NCI-H1105 treated with DMSO at 0.1 percent for 48 hours (cell line): ENCODE results near the gene PTPRD.

Experiments
- DNase-seq: peaks from one replicate; lab custom pipeline; 2025; lab: John Stamatoyannopoulos, UW

Gene PTPRD

DNA sequence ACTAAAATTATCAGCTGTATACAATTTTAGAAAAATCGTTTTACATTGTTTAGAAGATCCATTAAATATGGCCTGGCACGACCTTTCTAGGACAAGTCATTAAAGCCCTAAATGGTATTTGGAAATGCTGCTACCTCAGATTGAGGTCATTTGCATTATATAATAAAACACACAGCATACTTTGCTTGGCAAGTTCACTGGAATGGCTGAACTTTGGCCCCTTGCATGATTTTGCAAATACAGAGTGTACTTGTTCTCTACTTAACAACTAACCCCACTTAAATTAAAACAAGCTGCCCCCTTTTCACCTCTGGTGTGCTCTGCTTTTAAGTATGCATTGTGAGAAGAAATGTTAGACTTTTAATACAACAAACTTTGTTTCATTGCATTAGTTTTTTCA, 860.1 kb downstream of the PTPRD start:
- no peak for DNase-seq

DNA sequence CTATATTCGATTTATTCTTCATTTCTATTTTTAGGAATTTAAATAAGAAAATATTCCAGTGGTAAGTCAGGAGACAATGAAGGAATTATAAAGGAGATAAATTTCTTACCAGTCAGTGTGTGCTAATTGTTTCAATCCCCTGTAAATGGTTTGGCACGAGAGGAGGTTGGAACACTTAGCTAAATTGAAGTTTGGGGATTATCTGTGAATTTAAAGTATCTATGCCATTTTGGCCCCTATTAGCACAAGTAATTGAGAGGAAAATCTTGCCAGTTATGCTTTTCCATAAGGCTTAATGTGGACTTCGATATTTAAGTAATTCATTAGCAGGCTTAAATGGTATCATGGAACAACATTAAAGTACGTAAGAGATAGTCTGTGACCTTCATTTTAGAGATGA, 860.8 kb downstream of the PTPRD start:
- DNase-seq, result no peak

- no peak for DNase-seq
These were observed 862.1 kb downstream of the PTPRD start for GRCh38 chr9:9750719-9751118.

DNA sequence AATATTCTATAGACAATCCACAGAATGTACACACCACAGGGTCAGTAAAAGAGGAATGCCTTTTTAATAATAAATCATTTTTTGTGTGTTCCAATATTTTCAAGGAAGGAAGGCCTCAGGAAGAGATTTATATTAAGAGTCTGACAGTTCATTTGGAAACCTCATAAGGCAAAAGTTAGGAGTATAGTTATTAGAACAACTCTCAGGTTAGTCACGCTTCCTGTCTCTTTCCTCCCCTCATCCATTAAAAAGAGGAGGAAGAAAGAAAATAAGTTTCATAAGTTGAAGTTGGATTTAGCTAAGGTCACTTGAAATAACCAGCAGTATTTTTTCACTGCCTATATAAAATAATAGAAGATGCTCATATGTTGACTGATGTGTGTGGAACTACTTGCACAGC, 863.2 kb downstream of the PTPRD start:
- no peak for DNase-seq

- no peak for DNase-seq
These were observed 865.0 kb downstream of the PTPRD start for GRCh38 chr9:9747787-9748186.

GRCh38 chr9:9746826-9747225, 866.0 kb downstream of the PTPRD start:
- no peak for DNase-seq

DNA sequence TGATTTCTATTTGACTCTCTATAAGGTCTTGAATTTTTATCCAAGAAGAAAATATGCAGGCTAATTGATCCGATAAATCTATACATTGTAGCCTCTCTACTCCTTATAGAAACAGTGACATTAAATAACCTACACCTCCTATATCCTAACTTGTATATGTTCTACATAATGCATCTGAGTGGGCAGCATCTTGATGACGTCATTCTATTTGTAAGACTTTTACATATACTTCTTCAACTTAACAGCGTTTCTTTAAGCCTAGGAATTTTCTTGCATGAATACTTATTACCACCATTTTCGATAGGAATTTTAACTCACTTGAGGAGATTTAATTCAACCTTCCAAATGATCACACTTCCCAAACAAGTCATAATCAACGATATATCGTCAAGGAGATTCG, 869.0 kb downstream of the PTPRD start:
- no peak for DNase-seq

GRCh38 chr9:9730174-9730573, 882.6 kb downstream of the PTPRD start:
- DNase-seq, result no peak

DNA sequence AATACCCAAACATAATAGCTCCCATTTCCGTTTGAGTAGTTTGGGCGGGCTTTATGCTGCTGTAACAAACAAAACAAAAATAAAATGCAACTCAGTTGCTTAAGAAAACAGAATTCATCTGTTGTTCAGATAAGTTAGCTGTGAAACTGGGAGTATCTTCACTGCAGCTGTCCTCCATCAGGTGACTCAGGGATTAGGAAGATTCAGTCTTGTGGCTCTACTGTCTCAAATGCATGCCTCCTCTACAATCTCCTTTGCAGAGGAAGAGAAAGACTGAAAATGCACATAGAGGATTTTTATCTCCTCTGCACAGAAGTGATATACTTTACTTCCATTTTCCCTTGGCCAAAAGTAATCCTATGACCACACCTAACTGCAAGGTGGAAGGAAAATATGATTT, 883.7 kb downstream of the PTPRD start:
- DNase-seq, result no peak

- no peak for DNase-seq
These were observed 893.3 kb downstream of the PTPRD start for GRCh38 chr9:9719373-9720112.

- no peak for DNase-seq
These were observed 894.1 kb downstream of the PTPRD start for GRCh38 chr9:9718691-9719090.

- DNase-seq, result no peak
These were observed 933.4 kb downstream of the PTPRD start for GRCh38 chr9:9679433-9679832.

- DNase-seq, result no peak
These were observed 938.3 kb downstream of the PTPRD start for GRCh38 chr9:9674461-9674860.

GRCh38 chr9:9670454-9670853, 942.3 kb downstream of the PTPRD start:
- DNase-seq, result no peak

- no peak for DNase-seq
These were observed 967.8 kb downstream of the PTPRD start for GRCh38 chr9:9645006-9645405.

DNA sequence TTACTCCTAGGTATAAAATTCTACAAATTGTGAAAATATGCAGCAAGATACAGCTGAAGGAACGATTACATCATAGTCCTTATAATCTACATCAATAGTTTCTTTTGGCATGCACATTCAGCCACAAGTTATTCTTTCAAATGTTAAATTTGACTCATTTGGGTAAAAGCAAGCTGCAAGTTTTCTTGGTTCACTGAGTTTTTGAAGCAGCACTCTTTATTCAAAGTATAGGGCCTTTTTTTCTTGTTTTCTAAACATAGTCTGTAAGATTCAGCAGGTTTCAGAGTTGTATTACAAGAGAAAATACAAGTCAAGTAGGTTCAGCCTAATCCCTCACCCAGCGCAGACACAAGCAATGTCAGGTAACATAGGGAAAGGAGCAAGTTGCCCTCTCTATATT, 981.5 kb downstream of the PTPRD start:
- DNase-seq, result no peak

DNA sequence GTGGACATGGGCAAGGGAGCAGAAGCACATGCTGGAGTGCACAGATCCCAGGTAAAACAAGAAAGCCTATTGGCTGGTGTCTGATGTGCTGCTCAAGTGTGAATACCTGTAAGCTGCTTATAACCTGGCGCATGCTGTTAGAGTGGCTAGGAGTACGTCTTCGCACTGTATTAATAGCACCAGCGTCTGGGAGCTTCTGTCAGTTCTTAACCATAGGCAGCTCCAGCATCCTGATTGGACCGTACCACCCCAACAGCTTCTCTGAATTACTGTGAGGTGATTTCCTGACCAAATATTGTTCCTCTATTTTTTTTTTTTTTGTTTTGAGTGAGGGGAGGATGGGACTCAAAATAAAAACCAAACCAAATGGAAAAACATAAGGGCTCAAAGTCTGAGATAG, 987.6 kb downstream of the PTPRD start:
- DNase-seq, result no peak

DNA sequence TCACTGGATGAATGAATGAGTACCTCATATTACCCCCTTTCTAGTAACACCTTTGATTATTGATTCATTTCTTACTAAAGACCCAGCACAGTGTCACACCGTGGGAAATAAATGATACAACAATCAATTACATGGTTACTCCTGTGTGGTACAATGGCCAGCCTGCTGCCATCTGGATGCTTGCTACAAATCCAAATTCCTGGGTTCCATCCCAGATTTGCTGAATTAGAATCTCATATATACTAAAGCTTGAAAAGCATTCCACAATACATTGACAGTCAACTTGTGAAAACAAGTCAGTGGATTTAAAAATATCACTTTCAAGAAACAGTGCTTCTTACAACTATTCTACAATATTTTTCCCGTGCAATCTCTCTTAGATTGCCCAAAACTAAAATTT, 989.3 kb downstream of the PTPRD start:
- DNase-seq, result no peak

- DNase-seq, result no peak
These were observed 991.4 kb downstream of the PTPRD start for GRCh38 chr9:9621355-9621940.

DNA sequence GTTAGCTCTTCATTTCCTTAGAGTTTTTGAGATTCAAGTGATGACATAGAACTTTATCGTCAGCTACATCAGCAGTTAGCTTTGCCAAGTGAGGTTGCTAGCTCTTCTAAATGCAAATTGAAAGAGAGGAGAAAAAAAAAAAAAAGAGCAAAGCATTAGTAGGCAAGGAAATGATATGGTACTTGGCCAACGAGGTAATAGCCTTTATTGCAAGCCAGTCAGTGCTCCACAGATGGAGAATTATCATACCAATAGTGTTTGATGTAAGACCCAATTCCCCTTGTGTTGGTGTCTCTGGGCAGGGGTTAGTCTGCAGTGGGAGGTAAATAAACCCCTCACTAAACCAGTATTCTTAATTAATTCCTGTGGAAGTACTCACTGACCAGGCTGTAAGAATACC, 992.1 kb downstream of the PTPRD start:
- DNase-seq, result no peak

- peak; percentile 43 for DNase-seq
These were observed 997.7 kb downstream of the PTPRD start for GRCh38 chr9:9615086-9615485.

- DNase-seq, result no peak
These were observed 998.2 kb downstream of the PTPRD start for GRCh38 chr9:9614607-9615006.

- no peak for DNase-seq
These were observed 1000.0 kb downstream of the PTPRD start for GRCh38 chr9:9612755-9613154.

DNA sequence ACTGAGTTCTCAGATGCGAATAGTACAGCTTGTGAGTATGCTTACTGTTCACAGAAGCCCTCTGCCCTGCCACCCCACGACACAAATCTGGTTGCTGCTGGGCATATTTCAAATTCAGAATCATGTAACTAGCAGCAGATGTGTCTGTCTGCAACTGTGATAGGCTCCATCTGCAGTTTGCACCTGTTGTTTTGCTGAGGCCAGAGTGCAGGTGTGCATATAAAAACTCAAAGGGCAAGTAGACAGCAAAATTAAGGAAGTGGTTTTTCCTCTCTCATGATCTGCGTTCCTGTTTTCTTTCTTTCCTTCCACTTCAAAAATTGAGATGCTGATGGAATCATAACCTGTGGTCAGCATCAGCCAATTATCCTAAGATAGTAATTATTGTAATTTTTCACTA, 1000.5 kb downstream of the PTPRD start:
- peak; percentile 98 for DNase-seq
